T-helper 1 cell treated with Interleukin-12 subunit alpha and Interleukin-12 subunit beta and Interleukin-4 antibody, amounts not matched to agents 30 μg/mL and 1 μg/mL, for 36 hours (primary cell): ENCODE data around the gene DPM3.
"Not testable (repeated sequence)": the region's sequence is repeated elsewhere in the genome, so short reads cannot be mapped to it uniquely, and the experiment has no call there.

ENCODE experiments used
- H3K27ac Mint-ChIP-seq: one replicate; pipeline ENCODE4 v1.8.0; 2021; ENCODE audit warnings: mild to moderate bottlenecking, mixed read lengths
- H3K27me3 Mint-ChIP-seq: one replicate; pipeline ENCODE4 v1.8.0; 2021; ENCODE audit warnings: low read depth, mixed read lengths
- H3K36me3 Mint-ChIP-seq: one replicate; pipeline ENCODE4 v1.8.0; 2021; ENCODE audit warnings: low read depth, mixed read lengths
- H3K4me1 Mint-ChIP-seq: one replicate; pipeline ENCODE4 v1.8.0; 2021; ENCODE audit warnings: low read depth, mixed read lengths
- H3K4me3 Mint-ChIP-seq: one replicate; pipeline ENCODE4 v1.8.0; 2021; ENCODE audit warnings: mild to moderate bottlenecking, moderate library complexity, mixed read lengths
- H3K9me3 Mint-ChIP-seq: one replicate; pipeline ENCODE4 v1.8.0; 2021; ENCODE audit warnings: mixed read lengths

DPM3 gene, protein sequence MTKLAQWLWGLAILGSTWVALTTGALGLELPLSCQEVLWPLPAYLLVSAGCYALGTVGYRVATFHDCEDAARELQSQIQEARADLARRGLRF

DNA sequence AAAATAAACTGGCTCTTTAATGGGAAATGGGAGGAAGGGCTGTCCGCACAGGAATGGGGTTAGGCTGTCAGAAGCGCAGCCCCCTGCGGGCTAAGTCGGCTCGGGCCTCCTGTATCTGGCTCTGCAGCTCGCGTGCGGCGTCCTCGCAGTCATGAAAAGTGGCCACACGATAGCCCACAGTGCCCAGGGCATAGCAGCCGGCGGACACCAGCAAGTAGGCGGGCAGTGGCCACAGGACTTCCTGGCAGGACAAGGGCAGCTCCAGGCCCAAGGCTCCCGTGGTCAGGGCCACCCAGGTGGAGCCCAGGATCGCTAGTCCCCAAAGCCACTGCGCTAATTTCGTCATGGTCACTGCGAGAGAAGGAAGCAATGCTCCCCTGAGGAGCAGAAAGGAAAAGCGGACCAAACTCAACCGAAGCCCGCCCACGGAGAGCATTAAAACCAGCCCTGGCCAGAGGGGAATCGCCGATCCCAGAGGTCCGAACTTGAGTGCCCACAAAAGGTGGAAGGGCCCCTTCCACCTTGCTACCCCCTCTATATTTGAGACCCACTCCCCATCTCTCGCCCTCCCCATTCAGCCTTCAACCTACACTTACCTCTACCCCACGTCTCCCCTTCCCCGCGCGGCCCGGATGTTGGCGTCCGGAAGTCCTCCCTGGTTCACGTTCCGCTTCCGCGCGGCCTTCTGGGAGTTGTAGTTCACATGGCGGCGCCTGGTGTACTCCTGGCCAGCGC lies at the start of gene DPM3:
Gene DPM3, minus strand, starts transcription at position 637 of the 735 bp plus-strand sequence. Its CDS starts 291 bp downstream, at position 346.
- H3K27ac Mint-ChIP-seq, result peak within 1 kb of the TSS; percentile 92
- H3K4me3 Mint-ChIP-seq, result peak within 1 kb of the TSS; percentile 99
- H3K36me3 Mint-ChIP-seq, result peaks cover 17% of the 10 kb centered on the region
- H3K9me3 Mint-ChIP-seq, result no peaks in the 10 kb centered on the region
- H3K4me1 Mint-ChIP-seq, result peaks cover 30% of the 10 kb centered on the region
- H3K27me3 Mint-ChIP-seq, result no peaks in the 10 kb centered on the region

GRCh38 chr1:155189926-155190325 lies 49.6 kb upstream of the DPM3 start:
- H3K27ac Mint-ChIP-seq, H3K36me3 Mint-ChIP-seq, H3K9me3 Mint-ChIP-seq, H3K4me3 Mint-ChIP-seq, H3K27me3 Mint-ChIP-seq: not testable (repeated sequence)
- peaks cover 30% of the 10 kb centered on the region for H3K4me1 Mint-ChIP-seq

GRCh38 chr1:155188268-155188667 lies 47.9 kb upstream of the DPM3 start:
- Mint-ChIP-seq H3K36me3 (peaks cover 15% of the 10 kb centered on the region), H3K9me3 (no peaks in the 10 kb centered on the region), H3K4me3 (peak overlapping the region; percentile 48), H3K27me3 (no peaks in the 10 kb centered on the region), H3K27ac (peak overlapping the region; percentile 64), H3K4me1 (peaks cover 18% of the 10 kb centered on the region)

DNA sequence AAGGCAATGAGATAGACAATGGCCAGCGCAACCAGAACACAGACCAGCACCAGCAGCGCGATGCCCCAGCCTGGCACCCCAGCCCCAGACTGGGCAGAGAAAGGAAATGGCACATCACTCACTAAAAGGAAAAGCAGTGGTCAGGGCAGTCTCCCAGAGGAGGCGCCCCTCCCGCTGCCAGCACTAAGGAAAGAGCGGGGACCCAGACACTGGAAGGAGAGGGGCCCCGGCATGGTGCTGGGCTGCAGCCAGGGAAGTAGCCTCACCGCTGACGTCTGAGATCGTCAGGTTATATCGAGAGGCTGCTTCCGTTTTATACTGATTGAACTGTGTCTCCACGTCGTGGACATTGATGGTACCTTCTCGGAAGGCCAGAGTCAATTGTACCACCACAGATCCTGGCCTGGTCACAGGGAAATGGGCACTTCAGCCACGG lies 47.1 kb upstream of the DPM3 start:
- peaks cover 17% of the 10 kb centered on the region for H3K36me3 Mint-ChIP-seq
- H3K27me3 Mint-ChIP-seq, result no peaks in the 10 kb centered on the region
- no peak overlapping the region for H3K4me3 Mint-ChIP-seq
- peak overlapping the region; percentile 64 for H3K27ac Mint-ChIP-seq
- no peaks in the 10 kb centered on the region for H3K9me3 Mint-ChIP-seq
- peaks cover 12% of the 10 kb centered on the region for H3K4me1 Mint-ChIP-seq

GRCh38 chr1:155186794-155187455 lies 46.6 kb upstream of the DPM3 start:
- no peaks in the 10 kb centered on the region for H3K27me3 Mint-ChIP-seq
- peaks cover 14% of the 10 kb centered on the region for H3K36me3 Mint-ChIP-seq
- H3K4me1 Mint-ChIP-seq, result peaks cover 7% of the 10 kb centered on the region
- H3K4me3 Mint-ChIP-seq, result no peak overlapping the region
- H3K9me3 Mint-ChIP-seq, result no peaks in the 10 kb centered on the region
- H3K27ac Mint-ChIP-seq, result no peak overlapping the region

DNA sequence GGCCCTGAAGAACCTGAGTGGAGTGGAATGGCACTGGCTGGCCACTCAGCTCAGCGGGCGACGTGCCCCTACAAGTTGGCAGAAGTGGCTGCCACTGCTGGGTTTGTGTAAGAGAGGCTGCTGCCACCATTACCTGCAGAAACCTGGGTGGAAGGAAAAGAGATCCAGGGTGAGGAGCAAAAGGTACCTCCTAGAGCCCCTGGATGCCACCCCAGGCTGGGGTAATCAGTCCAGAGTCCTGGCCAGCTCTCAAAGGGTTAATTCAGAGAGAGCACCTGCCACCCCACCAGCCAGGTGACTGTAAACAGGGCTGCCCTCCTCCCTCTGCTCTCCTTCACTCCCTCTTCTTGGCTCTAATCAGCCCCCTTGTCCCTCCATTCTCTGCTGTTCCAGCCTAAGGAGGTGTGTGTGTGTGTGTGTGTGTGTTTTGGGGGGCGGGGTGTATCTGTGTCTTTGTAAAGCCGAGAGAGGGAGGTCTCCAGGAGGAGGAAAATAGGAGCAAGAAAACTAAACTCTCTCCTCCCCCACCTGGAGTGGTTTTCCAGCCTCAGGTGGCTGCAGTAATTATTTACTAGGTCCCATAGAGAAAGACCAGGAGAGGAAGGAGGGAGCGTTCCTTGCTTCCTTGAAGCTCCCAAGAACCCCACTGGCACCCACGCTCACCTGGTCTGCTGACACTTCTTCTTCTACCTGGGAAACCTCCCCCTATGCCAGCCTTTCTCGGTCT lies 45.9 kb upstream of the DPM3 start:
- Mint-ChIP-seq H3K36me3 (peaks cover 17% of the 10 kb centered on the region), H3K27ac (no peak overlapping the region), H3K27me3 (no peaks in the 10 kb centered on the region), H3K4me1 (peaks cover 9% of the 10 kb centered on the region), H3K9me3 (no peaks in the 10 kb centered on the region), H3K4me3 (no peak overlapping the region)

DNA sequence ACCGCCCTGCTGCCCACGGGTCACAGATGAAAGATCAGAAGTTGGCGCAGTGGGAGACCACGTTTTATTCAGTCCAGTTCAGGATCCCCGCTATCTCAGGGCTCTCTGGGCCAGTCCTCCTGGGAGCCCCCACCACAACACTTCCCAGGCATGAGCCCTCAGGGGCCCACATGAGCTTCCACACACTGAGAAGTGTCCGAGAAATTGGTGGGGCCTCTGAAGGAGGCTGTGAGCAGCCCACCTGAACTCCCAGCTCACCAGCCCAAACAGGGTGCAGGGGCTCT lies 45.4 kb upstream of the DPM3 start:
- Mint-ChIP-seq H3K4me1 (peaks cover 10% of the 10 kb centered on the region), H3K36me3 (peaks cover 18% of the 10 kb centered on the region), H3K9me3 (no peaks in the 10 kb centered on the region), H3K4me3 (no peak overlapping the region), H3K27me3 (no peaks in the 10 kb centered on the region), H3K27ac (peak overlapping the region; percentile 55)

DNA sequence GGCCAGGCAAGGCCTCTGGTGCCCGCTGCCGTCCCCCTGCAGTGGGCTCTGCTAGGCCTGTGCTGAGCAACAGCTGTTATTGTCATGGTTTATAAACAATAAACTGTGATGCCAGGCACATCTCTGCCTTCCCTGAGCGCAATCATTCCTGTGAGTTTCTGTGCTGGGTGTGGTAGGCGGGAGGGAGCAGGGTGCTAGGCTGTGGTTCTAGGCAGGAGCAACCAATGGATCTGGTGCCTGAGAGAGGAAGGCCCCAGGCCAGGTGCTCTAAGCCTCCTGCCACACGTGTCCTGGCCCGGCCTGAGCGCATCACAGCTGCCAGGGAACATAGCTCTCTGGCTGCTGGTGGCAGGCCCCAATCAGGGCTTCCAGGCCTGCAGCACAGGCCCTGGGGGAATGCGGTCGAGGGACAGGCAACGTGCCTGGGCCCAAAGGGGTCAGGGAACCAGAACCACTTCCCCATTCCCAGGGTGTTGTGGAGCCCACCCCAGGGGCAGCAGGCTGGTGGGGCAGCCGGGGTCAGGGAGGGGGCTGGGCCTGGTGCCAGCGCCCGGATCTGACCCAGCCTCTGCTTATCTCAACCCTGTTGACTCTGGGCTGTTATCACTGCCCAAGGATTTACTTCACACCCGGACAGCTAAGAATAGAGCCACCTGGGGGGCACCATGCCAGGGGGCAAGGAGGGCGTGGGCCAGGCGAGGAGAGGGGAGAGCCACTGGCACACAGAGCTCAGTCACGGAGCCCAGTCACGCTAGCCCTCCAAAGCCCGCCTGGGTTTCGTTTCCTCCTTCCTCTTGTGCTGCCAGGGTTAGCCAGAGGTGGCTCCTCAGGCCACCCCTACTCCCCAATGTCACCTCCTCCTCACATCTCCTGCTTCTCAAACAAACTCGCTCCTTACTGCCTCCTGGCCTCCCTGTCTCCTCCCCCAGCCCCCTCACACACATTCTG lies 44.8 kb upstream of the DPM3 start:
- Mint-ChIP-seq H3K27ac (peak overlapping the region; percentile 55), H3K9me3 (no peaks in the 10 kb centered on the region), H3K4me1 (peaks cover 10% of the 10 kb centered on the region), H3K4me3 (no peak overlapping the region), H3K27me3 (no peaks in the 10 kb centered on the region), H3K36me3 (peaks cover 18% of the 10 kb centered on the region)

GRCh38 chr1:155184351-155184811 lies 44.0 kb upstream of the DPM3 start:
- H3K27me3 Mint-ChIP-seq, result no peaks in the 10 kb centered on the region
- H3K36me3 Mint-ChIP-seq, result peaks cover 20% of the 10 kb centered on the region
- H3K4me3 Mint-ChIP-seq, result no peak overlapping the region
- H3K9me3 Mint-ChIP-seq, result no peaks in the 10 kb centered on the region
- peaks cover 10% of the 10 kb centered on the region for H3K4me1 Mint-ChIP-seq
- no peak overlapping the region for H3K27ac Mint-ChIP-seq

DNA sequence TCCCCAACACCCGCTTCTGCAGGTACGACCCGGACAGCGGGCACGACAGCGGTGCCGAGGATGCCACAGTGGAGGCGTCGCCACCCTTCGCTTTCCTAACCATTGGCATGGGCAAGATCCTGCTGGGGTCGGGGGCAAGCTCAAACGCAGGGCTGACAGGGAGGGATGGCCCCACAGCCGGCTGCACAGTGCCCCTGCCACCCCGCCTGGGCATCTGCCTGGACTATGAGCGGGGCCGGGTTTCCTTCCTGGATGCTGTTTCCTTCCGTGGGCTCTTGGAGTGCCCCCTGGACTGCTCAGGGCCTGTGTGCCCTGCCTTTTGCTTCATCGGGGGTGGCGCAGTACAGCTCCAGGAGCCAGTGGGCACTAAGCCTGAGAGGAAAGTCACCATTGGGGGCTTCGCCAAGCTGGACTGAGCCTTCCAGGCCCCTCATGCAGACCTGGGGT lies 43.5 kb upstream of the DPM3 start:
- Mint-ChIP-seq H3K9me3 (no peaks in the 10 kb centered on the region), H3K27me3 (no peaks in the 10 kb centered on the region), H3K27ac (no peak overlapping the region), H3K4me1 (peaks cover 13% of the 10 kb centered on the region), H3K36me3 (peaks cover 25% of the 10 kb centered on the region), H3K4me3 (no peak overlapping the region)

GRCh38 chr1:155182052-155182550 lies 41.8 kb upstream of the DPM3 start:
- Mint-ChIP-seq H3K9me3 (no peaks in the 10 kb centered on the region), H3K27me3 (no peaks in the 10 kb centered on the region), H3K27ac (no peak overlapping the region), H3K4me1 (peaks cover 13% of the 10 kb centered on the region), H3K4me3 (no peak overlapping the region), H3K36me3 (peaks cover 29% of the 10 kb centered on the region)

DNA sequence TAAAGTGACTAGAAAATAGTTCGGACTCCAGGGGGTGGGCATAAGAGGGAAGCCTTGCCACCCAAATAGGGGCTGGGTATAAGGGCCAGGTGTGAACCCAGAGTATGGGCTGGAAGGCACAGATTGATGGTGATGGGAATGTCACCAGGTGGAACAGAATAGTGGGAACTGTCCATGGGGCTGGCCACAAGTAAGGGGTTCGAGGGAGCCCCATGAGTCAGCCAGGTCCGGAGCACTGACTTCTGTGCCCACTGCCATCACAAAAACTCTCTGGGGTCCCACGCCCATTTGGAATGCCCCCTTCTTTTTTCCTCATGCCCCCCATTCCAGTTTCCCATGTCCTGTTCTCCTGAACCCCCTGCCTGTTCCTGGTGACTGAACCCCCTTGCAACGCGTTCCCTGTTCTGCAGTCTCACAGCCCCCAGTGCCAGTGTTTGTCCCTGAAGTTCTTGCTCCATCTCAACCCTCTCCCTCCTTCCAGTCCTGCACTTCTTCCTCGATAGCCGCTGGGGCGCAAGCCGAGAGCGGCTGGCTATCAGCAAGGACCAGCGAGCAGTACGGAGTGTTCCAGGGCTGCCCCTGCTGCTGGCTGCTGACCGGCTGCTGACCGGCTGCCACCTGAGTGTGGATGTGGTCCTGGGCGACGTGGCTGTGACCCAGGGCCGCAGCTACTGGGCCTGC lies 41.2 kb upstream of the DPM3 start:
- Mint-ChIP-seq H3K9me3 (no peaks in the 10 kb centered on the region), H3K4me1 (peaks cover 16% of the 10 kb centered on the region), H3K4me3 (no peak overlapping the region), H3K27ac (no peak overlapping the region), H3K36me3 (peaks cover 32% of the 10 kb centered on the region), H3K27me3 (no peaks in the 10 kb centered on the region)
